ENCODE results near the gene ADAD2.

Gene ADAD2

DNA sequence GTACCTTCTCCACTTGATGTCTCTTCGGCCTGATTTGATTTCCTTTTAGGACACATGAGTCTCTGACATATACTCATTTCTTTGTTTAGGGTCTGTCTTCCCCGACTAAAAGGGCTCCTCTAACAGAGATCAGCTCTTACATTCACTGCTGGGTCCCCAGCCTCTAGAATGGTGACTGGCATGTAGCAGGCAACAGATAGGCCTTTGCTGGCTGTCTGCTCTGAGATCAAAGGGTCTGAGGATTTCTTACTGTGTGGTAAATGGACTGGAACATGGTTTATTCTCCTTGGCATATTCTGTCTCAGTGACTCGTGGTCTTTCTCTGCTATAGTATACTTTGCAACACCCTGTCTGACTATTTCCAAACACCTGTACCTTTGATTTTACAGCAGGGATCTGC, 29.2 kb upstream of the ADAD2 start:
- DNase-seq (ENCODE audit: low read depth, low spot score): no peak
- H3K36me3 ChIP-seq (ENCODE audit: insufficient read depth, insufficient read length, low read length): no peaks in the 10 kb centered on the region
- no peak overlapping the region for H3K9ac ChIP-seq (ENCODE audit: insufficient read length, low read depth)
- TF ChIP-seq SUZ12 (IDR thresholded peaks at IDR 0.05; ENCODE audit: extremely low read depth, insufficient read depth, insufficient read length): no peak
- TF ChIP-seq ZNF274 (IDR thresholded peaks at IDR 0.05; ENCODE audit: low read depth, low read length): no peak
- TF ChIP-seq YY1 (IDR thresholded peaks at IDR 0.05; ENCODE audit: insufficient read depth, insufficient read length): no peak
- no peaks in the 10 kb centered on the region for H3K27me3 ChIP-seq (ENCODE audit: insufficient read depth, insufficient read length)
- H3K4me1 ChIP-seq (ENCODE audit: insufficient read depth, insufficient read length): peaks cover 3% of the 10 kb centered on the region
- no peaks in the 10 kb centered on the region for H3K9me3 ChIP-seq (ENCODE audit: insufficient read depth, low read length)
- H3K4me3 ChIP-seq (ENCODE audit: insufficient read length, low read depth): no peak overlapping the region

DNA sequence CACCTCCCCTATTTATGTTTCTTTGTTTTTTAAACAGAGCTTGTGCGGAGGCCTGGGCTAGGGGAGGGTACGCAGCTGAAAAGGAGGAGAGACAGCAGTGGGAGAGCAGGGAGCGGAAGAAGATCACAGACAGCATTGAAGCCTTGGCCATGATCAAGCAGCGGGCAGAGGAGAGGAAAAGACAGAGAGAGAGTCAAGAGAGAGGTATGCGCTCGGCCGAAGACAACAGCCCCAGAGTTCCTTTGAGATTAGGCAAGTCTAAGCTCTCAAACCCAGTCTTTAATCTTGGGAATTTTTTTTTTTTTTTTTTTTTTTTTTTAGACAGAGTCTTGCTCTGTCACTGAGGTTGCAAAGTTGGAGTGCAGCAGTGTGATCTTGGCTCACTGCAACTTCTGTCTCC, 25.2 kb upstream of the ADAD2 start:
- Histone ChIP-seq H3K27me3 (ENCODE audit: insufficient read depth, insufficient read length) (no peaks in the 10 kb centered on the region), H3K9me3 (ENCODE audit: insufficient read depth, low read length) (no peaks in the 10 kb centered on the region), H3K4me3 (ENCODE audit: insufficient read length, low read depth) (no peak overlapping the region), H3K4me1 (ENCODE audit: insufficient read depth, insufficient read length) (peaks cover 6% of the 10 kb centered on the region), H3K36me3 (ENCODE audit: insufficient read depth, insufficient read length, low read length) (no peaks in the 10 kb centered on the region), H3K9ac (ENCODE audit: insufficient read length, low read depth) (peak overlapping the region; percentile 47)
- no peak for TF ChIP-seq ZNF274 (IDR thresholded peaks at IDR 0.05; ENCODE audit: low read depth, low read length)
- TF ChIP-seq SUZ12 (IDR thresholded peaks at IDR 0.05; ENCODE audit: extremely low read depth, insufficient read depth, insufficient read length): no peak
- no peak for TF ChIP-seq YY1 (IDR thresholded peaks at IDR 0.05; ENCODE audit: insufficient read depth, insufficient read length)
- no peak for DNase-seq (ENCODE audit: low read depth, low spot score)

DNA sequence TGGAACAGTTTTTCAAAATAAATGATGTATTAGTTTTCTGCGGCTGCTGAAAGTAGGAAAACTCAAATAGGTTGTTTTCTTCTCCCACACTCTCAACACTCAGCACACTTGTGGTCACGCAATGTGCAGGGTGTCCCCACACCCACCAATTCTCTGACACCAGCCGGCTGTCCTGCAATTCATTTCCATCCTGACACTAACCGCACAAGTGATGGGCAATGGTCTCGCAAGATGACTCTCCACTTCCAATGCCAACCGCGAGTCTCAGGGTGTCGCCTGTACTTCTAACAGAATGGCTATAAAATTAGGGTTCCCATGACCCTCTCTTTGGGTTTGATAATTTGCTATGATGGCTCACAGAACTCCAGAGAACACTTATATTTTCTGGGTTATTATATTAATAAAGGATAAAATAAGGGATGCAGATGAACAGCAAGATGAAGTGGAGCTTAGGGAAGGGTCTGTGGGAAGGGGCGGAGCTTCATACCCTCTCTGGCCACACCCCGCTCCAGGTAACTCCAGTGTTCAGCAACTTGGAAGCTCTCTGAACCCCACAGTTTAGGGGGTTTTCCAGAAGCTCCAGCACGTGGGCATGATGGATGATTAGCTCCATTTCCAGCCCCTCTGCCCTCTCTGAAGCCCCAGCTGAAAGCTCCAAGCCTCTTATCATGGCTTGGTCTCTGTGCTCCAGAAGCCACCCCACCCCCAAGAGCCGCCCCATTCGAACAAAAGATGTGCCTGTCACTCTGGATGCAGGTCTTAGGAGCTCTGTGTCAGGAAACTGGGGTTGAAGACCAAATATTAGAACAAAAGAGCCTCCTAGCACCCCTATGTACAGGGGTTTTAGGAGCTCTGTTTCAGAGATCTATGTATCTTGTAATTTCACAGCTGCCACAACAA, 23.9 kb upstream of the ADAD2 start:
- Histone ChIP-seq H3K4me1 (ENCODE audit: insufficient read depth, insufficient read length) (peaks cover 9% of the 10 kb centered on the region), H3K9ac (ENCODE audit: insufficient read length, low read depth) (no peak overlapping the region), H3K9me3 (ENCODE audit: insufficient read depth, low read length) (no peaks in the 10 kb centered on the region), H3K4me3 (ENCODE audit: insufficient read length, low read depth) (no peak overlapping the region), H3K27me3 (ENCODE audit: insufficient read depth, insufficient read length) (no peaks in the 10 kb centered on the region), H3K36me3 (ENCODE audit: insufficient read depth, insufficient read length, low read length) (no peaks in the 10 kb centered on the region)
- DNase-seq (ENCODE audit: low read depth, low spot score): no peak
- TF ChIP-seq SUZ12 (IDR thresholded peaks at IDR 0.05; ENCODE audit: extremely low read depth, insufficient read depth, insufficient read length) (no peak), YY1 (IDR thresholded peaks at IDR 0.05; ENCODE audit: insufficient read depth, insufficient read length) (no peak), ZNF274 (IDR thresholded peaks at IDR 0.05; ENCODE audit: low read depth, low read length) (no peak)

DNA sequence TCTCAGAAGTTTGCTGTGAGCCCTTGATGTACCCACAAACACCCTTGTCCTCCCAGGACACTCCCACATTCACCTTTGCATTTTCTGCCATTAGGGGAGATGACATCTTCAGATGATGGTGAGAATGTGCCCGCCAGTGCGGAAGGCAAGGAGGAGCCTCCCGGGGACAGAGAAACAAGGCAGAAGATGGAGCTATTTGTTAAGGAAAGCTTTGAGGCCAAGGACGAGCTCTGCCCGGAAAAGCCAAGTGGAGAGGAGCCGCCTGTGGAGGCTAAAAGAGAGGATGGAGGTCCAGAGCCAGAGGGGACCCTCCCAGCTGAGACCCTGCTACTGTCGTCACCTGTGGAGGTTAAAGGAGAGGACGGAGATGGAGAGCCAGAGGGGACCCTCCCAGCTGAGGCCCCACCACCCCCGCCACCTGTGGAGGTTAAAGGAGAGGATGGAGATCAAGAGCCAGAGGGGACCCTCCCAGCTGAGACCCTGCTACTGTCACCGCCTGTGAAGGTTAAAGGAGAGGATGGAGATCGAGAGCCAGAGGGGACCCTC, 21.1 kb upstream of the ADAD2 start:
- H3K4me3 ChIP-seq (ENCODE audit: insufficient read length, low read depth): no peak overlapping the region
- DNase-seq (ENCODE audit: low read depth, low spot score): no peak
- no peaks in the 10 kb centered on the region for H3K9me3 ChIP-seq (ENCODE audit: insufficient read depth, low read length)
- no peak overlapping the region for H3K9ac ChIP-seq (ENCODE audit: insufficient read length, low read depth)
- no peaks in the 10 kb centered on the region for H3K27me3 ChIP-seq (ENCODE audit: insufficient read depth, insufficient read length)
- TF ChIP-seq YY1 (IDR thresholded peaks at IDR 0.05; ENCODE audit: insufficient read depth, insufficient read length) (no peak), ZNF274 (IDR thresholded peaks at IDR 0.05; ENCODE audit: low read depth, low read length) (no peak), SUZ12 (IDR thresholded peaks at IDR 0.05; ENCODE audit: extremely low read depth, insufficient read depth, insufficient read length) (no peak)
- H3K36me3 ChIP-seq (ENCODE audit: insufficient read depth, insufficient read length, low read length): no peaks in the 10 kb centered on the region
- H3K4me1 ChIP-seq (ENCODE audit: insufficient read depth, insufficient read length): peaks cover 9% of the 10 kb centered on the region

DNA sequence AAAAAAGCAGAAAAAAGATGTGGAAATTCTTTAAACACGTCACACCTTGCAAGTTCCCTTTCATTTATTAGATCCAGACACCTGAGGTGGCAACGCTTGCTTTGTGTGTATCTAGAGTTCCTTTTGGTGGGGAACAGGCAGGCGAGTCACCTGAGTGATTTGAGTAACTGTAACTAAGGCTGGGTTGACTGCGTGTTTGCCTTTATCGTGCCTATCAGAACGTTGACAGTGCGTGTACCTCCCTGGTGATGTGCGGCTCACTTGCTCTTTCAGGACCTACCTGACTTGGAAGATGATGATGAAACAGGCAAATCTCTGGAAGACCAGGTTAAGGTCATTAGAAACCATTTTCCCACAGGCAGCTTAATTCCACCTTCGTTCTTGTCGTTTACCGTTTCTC, 16.6 kb upstream of the ADAD2 start:
- Histone ChIP-seq H3K4me3 (ENCODE audit: insufficient read length, low read depth) (no peak overlapping the region), H3K9ac (ENCODE audit: insufficient read length, low read depth) (no peak overlapping the region), H3K27me3 (ENCODE audit: insufficient read depth, insufficient read length) (no peaks in the 10 kb centered on the region), H3K4me1 (ENCODE audit: insufficient read depth, insufficient read length) (peaks cover 26% of the 10 kb centered on the region), H3K36me3 (ENCODE audit: insufficient read depth, insufficient read length, low read length) (peaks cover 20% of the 10 kb centered on the region), H3K9me3 (ENCODE audit: insufficient read depth, low read length) (no peaks in the 10 kb centered on the region)
- TF ChIP-seq SUZ12 (IDR thresholded peaks at IDR 0.05; ENCODE audit: extremely low read depth, insufficient read depth, insufficient read length) (no peak), YY1 (IDR thresholded peaks at IDR 0.05; ENCODE audit: insufficient read depth, insufficient read length) (no peak), ZNF274 (IDR thresholded peaks at IDR 0.05; ENCODE audit: low read depth, low read length) (no peak)
- DNase-seq (ENCODE audit: low read depth, low spot score): no peak

DNA sequence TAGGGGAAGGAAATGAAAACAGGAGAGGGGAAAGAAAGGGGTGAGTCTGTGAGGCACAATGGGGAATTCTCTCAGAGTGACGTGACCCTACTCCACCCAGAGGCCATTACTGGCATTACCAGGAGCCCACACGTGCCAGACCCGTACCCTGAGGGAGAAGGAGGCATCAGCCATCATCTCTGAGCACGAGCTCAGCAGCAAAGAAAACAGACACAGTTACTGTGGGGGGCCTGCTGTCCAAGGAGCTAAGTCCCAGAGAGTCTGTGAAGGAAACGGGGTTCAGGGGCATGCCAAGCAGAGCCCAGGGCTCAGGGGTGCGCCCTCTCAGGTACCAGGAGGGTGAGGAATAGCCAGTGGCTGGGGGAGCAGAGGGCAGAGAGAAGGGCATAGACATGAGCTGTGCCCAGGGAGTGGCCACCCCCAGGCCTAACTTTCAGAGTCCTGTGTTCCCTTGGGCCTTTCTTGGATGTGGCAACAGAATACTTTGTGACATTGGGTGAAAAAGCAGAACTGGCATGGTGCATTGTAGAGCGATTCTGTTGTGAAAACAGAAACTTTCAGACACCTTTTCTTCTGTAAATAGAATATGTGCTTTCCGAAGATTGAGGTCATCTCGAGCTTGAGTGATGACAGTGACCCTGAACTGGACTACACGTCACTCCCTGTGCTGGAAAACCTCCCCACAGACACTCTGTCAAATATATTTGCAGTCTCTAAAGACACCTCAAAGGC, 15.4 kb upstream of the ADAD2 start:
- Histone ChIP-seq H3K4me3 (ENCODE audit: insufficient read length, low read depth) (no peak overlapping the region), H3K27me3 (ENCODE audit: insufficient read depth, insufficient read length) (no peaks in the 10 kb centered on the region), H3K9me3 (ENCODE audit: insufficient read depth, low read length) (no peaks in the 10 kb centered on the region), H3K9ac (ENCODE audit: insufficient read length, low read depth) (peak overlapping the region; percentile 62), H3K36me3 (ENCODE audit: insufficient read depth, insufficient read length, low read length) (peaks cover 32% of the 10 kb centered on the region), H3K4me1 (ENCODE audit: insufficient read depth, insufficient read length) (peaks cover 26% of the 10 kb centered on the region)
- DNase-seq (ENCODE audit: low read depth, low spot score): peak; percentile 43
- TF ChIP-seq ZNF274 (IDR thresholded peaks at IDR 0.05; ENCODE audit: low read depth, low read length) (no peak), YY1 (IDR thresholded peaks at IDR 0.05; ENCODE audit: insufficient read depth, insufficient read length) (no peak), SUZ12 (IDR thresholded peaks at IDR 0.05; ENCODE audit: extremely low read depth, insufficient read depth, insufficient read length) (no peak)

All from NT2/D1 (cell line).